SJSA1 (cell line): ENCODE data around the gene MDK. TPM values are rescaled to one million over a fixed set of nuclear protein-coding genes. Genes with fewer than 3 reads are reported as not detected.

Experiments used
- DNase-seq, 2 experiments: peaks; one replicate each; pipeline ENCODE4 v3.0.0-alpha.2; 2015 to 2020; ENCODE audit warnings: low spot score in 2 of 2, low read depth in 1 of 2
- H3K27ac ChIP-seq: fragments of 250-450 bp; sonication (Bioruptor Pico); 2 replicates; pipeline ENCODE4 v1.5.1; 2020; ENCODE audit warnings: mild to moderate bottlenecking, moderate library complexity
- H3K27me3 ChIP-seq: fragments of 250-450 bp; sonication (Bioruptor Pico); replicated peaks from 2 replicates; pipeline ENCODE4 v1.5.1; 2020; ENCODE audit warnings: mild to moderate bottlenecking, moderate library complexity
- H3K36me3 ChIP-seq: fragments of 250-450 bp; sonication (Bioruptor Pico); 2 replicates; pipeline ENCODE4 v1.5.1; 2020; ENCODE audit warnings: mild to moderate bottlenecking
- H3K4me1 ChIP-seq: fragments of 250-450 bp; sonication (Bioruptor Pico); replicated peaks from 2 replicates; pipeline ENCODE4 v1.6.1; 2021; ENCODE audit warnings: mild to moderate bottlenecking
- H3K4me3 ChIP-seq: fragments of 250-450 bp; sonication (Bioruptor Pico); 2 replicates; pipeline ENCODE4 v1.5.1; 2020; ENCODE audit warnings: mild to moderate bottlenecking
- H3K9me3 ChIP-seq: fragments of 250-450 bp; sonication (Bioruptor Pico); replicated peaks from 2 replicates; pipeline ENCODE4 v1.5.1; 2020; ENCODE audit warnings: mild to moderate bottlenecking
- total RNA-seq: library from RNA; depleted of rRNA; stranded (reverse); fragments of >200 nt; shearing (Covaris generic); gene quantifications from 2 replicates; pipeline ENCODE4 v1.2.3, GENCODE V29; 2014; rRNA removed

The MDK gene
- total RNA-seq, 1 experiment from 2014 or later = 164 TPM

DNA sequence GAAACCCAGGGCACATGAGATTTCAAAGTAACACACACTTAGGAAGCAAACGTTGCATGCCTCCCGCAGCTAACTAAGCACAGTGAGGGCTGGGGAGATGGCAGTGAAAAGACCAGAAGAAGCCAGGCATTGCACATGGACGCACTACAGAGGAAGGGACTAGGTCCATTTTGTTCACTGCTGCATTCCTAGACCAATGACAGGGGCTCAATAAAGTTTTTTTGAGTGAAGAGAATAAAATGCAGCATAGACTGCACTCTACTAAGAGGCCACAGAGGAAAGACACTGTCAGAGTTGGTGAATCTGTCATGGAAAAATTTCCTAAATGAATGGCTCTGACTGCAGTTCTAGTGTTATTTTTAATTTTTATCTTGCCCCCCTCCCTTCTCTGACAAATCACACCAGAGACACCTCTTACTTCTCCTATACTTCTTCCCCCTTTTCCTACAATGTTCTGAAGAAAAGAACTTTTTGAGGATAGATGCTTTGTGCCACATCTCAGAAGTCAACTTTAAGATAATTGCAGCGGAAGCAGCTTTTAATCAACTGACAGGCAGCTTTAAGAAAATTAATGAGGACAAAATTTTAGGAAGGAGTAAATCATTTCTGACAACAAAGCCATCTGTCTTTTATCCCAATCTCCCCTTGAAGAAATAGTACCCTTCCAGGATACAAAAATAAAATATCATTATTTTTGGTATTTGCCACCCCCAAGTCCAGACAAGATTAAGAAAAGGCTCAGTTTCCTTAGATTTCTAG lies 44.9 kb downstream of the MDK start:
- Histone ChIP-seq H3K27ac (no peak overlapping the region), H3K9me3 (no peaks in the 10 kb centered on the region), H3K4me3 (no peak overlapping the region), H3K36me3 (peaks cover 14% of the 10 kb centered on the region), H3K27me3 (no peaks in the 10 kb centered on the region), H3K4me1 (no peaks in the 10 kb centered on the region)
- no peak for DNase-seq

DNA sequence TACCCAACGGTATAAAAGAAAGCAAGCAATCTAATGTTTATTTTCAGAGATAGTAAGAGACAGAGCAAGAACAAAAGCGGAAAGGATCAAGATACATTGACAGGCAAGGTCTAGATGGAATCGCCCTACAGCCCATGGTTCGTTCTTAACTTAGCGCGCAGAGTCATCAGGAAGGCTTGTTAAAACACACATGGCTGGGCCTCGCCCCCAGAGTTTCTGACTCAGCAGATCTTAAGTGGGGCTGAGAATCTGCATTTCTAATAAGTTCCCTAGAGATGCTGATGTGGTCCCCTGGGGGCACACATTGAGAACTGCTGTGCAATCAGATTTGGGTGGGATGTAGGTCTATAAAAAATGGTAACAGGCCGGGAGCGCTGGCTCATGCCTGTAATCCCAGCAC lies 45.9 kb downstream of the MDK start:
- H3K4me1 ChIP-seq = no peaks in the 10 kb centered on the region
- H3K4me3 ChIP-seq = no peak overlapping the region
- no peak for DNase-seq
- no peak overlapping the region for H3K27ac ChIP-seq
- H3K36me3 ChIP-seq = peaks cover 16% of the 10 kb centered on the region
- H3K27me3 ChIP-seq = no peaks in the 10 kb centered on the region
- H3K9me3 ChIP-seq = no peaks in the 10 kb centered on the region

DNA sequence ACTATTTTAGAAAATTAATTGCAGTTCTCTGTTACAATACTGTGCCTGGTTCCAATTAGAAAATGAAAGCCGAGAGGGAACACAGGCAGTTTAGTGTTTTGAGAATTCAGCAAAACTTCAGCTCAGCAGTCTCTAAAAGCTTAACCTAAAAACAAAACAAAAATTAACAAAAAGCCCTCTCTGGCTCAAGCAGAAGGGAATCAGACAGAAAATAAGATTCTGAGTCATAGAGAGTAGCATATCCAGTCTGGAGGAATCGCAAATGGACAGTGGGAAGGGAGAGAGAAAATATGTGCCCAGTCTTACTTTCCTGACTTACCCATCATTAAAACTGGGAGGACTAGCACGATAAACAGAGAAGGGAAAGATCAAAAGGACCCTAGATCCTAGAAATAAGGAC lies 48.2 kb downstream of the MDK start:
- no peak for DNase-seq
- Histone ChIP-seq H3K4me3 (no peak overlapping the region), H3K36me3 (peaks cover 34% of the 10 kb centered on the region), H3K4me1 (no peaks in the 10 kb centered on the region), H3K9me3 (no peaks in the 10 kb centered on the region), H3K27ac (no peak overlapping the region), H3K27me3 (no peaks in the 10 kb centered on the region)

DNA sequence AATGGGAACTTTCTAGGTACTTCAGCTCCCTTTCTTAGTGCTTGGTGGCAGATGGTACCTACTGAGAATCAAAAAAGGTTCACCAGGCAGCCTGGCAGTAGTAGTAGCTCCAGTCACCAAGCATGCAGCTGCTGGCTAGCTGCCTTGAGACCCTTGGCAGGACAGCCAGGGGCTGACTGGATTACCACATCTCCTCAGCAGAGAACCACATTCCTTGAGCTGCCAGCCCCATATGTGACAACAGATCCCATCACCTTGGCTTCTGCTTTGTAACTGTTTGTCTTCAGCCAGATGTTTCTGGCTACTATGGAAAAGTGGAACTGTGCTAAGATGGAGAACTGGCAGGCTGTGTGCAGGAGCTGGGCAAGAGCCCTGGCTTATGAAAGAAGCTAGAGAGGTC lies 49.7 kb downstream of the MDK start:
- no peaks in the 10 kb centered on the region for H3K27me3 ChIP-seq
- H3K4me1 ChIP-seq = no peaks in the 10 kb centered on the region
- peaks cover 36% of the 10 kb centered on the region for H3K36me3 ChIP-seq
- DNase-seq = no peak
- no peak overlapping the region for H3K27ac ChIP-seq
- no peaks in the 10 kb centered on the region for H3K9me3 ChIP-seq
- no peak overlapping the region for H3K4me3 ChIP-seq

Other genes with a start within 250 kb of the MDK start
- gene CREB3L1, start 104.0 kb upstream of the MDK start, total RNA-seq = 12.1 and 22.7 TPM in 2 replicates
- 43.7 and 47.6 TPM in 2 replicates for gene DGKZ, start 34.2 kb upstream of the MDK start, total RNA-seq
- gene CHRM4, start 10.1 kb downstream of the MDK start, total RNA-seq = 0.42 TPM in 1 of 2 replicates, not detected in the other
- 15.2 and 16.4 TPM in 2 replicates for gene AMBRA1, start 212.4 kb downstream of the MDK start, total RNA-seq
- gene HARBI1, start 235.6 kb downstream of the MDK start, total RNA-seq = 4.9 and 7.2 TPM in 2 replicates
- 44.4 and 44.9 TPM in 2 replicates for gene ATG13, start 235.9 kb downstream of the MDK start, total RNA-seq